HG02938 (cell line): ENCODE results near the gene MORN5.

Experiments used
- ATAC-seq: cut with Tn5 transposase; IDR thresholded peaks from one replicate; pipeline ENCODE4 v1.9.1; 2021; ENCODE audit warnings: mild to moderate bottlenecking, moderate library complexity; ENCODE audit not compliant: unreplicated experiment

The MORN5 gene

GRCh38 chr9:122213589-122214413, 54.1 kb downstream of the MORN5 start:
- no peak for ATAC-seq

GRCh38 chr9:122214507-122214906, 54.8 kb downstream of the MORN5 start:
- ATAC-seq, result no peak

DNA sequence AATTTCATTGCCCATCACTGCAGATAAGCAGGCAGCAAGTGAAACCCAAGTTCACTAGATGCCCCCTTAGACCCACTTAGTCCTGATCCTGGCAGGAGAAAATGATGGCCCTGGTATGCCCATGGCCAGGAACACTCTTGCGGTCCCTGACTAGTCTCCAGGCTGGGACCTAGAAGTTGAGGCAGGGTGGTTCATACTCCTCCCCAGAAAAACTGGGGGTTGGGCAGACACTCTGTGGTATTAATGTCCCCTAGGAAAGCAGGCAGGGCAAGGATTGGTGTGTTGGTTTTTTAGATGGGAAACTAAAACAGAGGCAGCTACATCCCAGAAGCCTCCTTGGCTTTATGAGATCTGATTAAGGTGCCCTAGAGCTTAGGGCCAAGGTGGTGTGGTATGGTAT, 56.0 kb downstream of the MORN5 start:
- no peak for ATAC-seq

GRCh38 chr9:122216138-122216797, 56.6 kb downstream of the MORN5 start:
- no peak for ATAC-seq

GRCh38 chr9:122216798-122217418, 57.2 kb downstream of the MORN5 start:
- no peak for ATAC-seq

DNA sequence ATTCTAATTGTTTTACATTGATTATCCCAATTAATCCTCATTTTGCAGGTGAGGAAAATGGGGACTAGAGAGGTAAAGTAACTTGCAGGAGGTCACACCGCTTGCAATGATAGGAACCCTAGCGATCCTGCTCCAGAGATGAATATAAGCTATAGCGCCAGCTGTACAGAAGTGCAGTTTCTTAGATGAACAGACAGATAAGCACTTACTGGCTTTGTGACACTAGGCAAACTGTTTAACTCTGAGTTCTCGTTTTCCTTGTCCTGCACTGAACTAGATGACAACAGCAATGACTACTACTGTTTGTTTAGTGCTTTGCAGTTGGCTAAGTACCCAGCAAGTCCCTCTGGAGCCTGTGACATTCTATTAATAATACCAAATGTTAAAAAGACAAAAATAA, 57.9 kb downstream of the MORN5 start:
- no peak for ATAC-seq

DNA sequence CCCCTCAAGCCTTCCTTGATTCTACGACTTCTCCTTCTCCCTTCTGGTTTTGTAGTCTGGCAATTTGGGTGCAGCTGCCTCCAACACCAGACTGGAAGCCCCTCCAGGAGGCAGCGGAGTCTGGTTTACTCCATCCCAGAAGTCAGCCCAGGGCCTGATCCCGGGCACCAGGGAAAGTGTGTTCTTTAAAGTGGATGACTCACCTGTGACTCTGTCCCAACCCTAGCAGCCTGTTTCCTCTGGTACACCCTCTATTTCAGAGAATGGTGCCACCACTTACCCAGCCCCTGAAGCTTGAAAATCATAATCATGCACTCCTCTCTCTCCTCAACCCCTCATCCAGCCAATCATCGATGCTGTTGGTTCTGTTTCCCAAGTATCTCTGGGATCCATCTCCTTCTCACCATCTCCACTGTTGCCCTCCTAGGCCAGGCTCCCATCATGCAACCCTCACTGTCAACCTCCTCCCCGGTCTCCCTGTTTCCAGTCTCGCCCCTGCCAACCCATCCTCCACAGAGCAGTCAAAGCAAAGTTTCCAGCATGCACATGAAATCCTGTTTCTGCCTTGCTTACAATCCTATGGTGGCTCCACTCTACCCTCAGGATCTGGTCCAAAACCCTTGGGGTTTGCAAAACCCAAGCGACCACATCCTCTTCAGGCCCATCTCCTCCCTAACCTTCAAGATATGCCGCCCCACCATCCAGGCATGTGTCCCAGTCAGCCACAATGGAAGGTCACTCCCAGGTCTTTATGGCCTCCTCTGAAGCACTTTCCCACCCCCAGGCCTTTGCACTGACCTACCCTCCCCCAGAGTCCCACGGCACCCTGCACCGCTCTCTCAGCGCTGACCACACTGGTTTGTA, 58.6 kb downstream of the MORN5 start:
- ATAC-seq, result no peak

DNA sequence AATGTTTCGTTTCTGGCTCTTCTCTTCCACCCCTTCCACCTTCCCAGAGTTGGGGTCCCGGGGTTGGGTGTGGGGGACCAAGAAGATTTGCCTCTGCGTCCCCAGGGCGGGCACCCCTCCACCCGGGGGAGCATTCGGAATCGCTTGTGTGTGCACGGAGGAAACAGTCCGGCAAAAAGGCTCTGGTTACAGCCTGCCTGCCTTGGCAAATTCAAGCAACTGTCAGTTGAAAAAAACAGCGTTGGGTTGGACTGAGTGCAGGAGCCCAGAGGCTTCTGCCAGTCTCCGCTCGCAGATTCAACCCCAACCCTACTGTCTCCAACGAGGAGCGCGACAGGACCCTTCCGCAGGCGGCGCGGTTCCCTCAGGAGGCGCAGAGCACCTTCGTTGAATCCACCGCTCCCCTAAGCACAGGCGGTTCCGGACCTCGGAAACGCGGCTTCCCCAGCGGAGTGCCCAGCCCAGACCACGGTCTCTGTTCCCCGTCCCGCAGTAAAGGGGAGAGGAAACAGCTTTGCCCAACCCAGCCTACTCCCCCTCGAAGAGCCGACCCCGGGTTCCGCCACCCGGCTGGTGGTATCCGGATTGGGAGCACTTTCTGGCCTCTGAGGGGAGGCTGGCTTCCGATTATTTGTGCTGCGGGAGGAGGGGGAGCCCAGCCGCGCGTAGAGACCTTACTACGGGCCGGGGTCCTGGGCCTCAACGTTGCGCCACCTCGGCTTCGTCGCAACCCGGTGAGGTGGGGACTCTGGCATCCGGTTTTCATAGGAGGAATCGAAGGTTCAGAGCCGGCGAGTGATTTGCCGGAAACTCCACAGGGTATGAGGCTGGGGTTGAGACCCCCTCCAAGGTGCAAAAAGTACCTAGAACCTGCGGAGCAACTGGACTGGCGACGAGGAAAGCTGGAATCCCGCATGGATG, 59.5 kb downstream of the MORN5 start:
- ATAC-seq, result no peak

DNA sequence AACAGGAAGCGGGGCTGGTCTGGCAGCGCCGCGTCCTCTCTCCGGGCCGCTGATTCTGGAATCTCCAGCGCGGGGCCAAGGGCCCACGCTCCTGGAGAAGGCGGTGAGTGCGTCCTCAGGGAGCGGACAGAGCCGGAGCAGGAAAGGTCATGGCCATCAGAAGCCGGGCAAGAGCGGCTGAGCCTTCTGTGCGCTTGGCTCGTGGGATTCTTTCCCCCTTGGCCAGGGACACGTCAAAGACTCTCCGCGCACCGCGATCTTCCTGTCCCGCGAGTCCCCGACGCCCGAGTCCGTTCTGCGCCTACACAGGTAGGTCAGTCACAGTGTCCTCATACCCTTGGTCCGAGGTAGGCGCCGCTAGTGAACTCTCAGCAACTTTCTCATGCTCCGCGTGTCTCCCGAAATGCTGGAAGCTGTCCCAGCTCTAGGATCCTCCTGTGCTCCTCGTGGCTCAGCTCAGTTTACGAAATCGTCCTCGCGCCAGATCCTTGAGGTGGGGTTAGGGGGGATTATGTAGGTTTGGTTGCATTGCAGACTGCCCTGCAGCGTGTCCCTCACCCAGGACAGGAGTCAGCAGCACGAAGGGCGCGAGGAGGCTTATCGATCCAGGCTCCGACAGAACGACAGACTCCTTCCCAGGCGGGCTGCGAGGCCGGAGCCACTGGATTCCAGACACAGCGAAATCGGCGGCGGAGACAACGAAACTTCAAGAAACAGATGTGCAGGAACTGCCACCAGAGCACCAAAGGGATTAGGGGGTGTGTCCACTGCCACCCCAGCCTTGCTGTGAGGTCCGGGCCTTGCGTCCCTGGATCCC, 60.4 kb downstream of the MORN5 start:
- no peak for ATAC-seq

DNA sequence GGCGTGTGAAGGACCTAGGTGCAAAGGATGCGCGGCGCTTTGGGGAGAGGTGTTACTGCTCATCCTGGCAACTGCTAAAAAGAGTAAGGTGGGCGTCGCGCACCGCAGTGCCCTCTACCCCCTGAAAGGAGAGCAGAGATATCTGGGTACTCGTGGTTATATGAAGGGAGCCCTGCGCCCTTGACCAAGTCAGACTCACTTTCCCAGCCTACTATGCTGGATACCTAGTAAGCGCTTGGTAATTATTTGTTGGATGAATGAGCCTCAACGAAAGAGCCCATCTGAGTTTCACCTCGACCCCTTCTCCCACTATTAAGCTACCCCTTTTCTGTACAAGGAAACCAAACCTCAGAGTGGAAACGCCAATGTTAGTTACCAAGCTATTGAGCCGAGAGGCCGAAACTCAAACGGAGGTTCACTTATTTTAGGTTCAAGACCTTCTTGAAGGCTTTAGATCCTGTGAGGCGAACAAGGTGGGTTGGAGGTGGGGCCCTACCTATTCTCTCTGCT, 61.0 kb downstream of the MORN5 start:
- ATAC-seq, result no peak

GRCh38 chr9:122221183-122221811, 61.6 kb downstream of the MORN5 start:
- no peak for ATAC-seq

GRCh38 chr9:122222791-122223190, 63.1 kb downstream of the MORN5 start:
- no peak for ATAC-seq

DNA sequence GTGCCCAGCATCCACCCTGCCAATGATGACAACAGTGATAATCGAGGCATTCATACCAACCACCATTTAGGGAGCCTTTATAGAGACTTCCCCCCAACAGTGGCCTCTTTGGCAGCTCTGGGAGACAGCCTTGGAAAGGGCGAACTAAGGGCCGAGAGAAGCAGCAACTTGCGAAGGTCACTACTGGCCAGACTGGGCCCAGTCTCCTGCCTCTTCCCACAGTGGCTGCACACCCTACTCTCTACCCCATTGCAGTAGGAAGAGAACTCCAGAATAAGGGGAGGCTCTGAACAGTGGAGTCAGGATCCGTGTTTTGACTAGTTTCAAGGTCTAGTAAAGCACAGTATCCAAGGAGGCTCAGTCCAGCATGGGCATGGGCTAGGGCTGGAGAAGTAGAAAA, 63.7 kb downstream of the MORN5 start:
- no peak for ATAC-seq

GRCh38 chr9:122225312-122226141, 65.8 kb downstream of the MORN5 start:
- no peak for ATAC-seq

DNA sequence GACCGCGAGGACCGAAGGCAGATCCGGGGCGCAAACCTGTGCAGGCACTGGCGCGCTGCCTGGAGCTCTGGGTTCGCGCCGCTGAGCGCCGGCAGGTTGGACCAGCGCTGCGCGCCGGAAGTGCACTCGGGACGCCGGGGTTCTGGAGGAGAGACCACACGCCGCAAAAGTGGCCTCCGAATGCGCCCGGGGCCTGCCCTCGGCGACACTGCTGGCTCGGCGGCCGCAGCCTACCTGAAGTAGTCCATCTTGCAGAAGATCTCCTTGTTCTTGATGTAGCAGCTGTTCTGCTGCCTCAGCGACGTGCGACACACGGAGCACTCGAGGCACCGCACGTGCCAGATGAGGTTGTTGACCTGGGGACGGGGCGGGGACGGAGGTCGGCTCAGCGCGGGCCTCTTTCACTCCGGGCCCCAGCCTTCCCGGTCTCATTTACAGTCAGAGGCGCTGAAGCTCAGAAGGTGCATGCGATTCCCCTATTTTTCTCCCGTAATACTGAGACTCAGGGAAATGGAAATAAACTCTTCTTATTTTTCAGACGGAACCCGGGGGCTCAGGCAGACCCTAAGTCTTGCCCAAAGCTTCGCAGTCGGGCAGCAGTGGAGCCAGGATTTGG, 66.5 kb downstream of the MORN5 start:
- ATAC-seq, result no peak

DNA sequence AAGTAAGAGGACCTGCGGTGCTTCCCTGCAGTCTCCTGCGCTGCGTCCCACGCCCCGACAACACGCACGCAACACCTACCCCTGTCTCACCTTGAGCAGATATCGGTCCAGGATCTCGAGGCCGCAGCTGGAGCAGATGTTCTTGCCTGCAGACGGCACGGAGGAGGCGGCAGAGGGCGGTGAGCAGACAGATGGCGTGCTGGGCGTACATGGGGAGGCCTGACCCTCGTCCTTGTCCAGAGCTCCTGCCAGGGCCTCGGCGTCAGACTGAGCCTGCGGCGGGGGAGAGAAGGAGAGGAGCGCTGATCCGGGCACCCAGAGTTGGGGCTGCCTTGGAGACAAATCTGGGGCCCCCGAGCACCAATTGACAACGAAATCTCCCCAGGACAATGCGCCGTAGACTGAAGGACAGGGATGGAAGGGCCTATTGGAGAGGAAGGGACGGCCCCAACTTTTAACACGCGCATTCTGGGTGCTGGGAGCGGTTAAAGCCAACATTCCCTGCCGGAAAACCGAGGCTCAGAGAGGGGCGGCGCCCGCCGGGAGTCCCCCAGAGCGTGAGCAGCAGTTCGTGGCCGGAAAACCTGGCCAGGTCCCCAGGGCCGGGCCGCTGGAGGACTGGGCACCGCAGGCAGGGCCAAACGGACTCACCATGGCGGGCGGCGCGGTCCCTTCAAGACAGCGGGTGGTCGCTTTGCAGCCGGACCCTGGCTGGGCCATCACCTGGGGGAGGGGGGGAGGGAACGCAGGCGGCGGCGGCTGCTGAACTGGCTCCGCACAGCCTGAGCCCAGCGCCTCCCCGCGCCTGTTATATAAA, 67.3 kb downstream of the MORN5 start:
- no peak for ATAC-seq

GRCh38 chr9:122227575-122227900, 67.8 kb downstream of the MORN5 start:
- ATAC-seq, result no peak
